SH-SY5Y (cell line): ENCODE data around the gene COG2.

Experiments used
- GATA2 ChIP-seq: IDR thresholded peaks from 2 replicates; pipeline ENCODE4 v1.6.1; 2011; ENCODE audit warnings: mild to moderate bottlenecking, low read depth, low read length
- GATA3 ChIP-seq: IDR thresholded peaks from 2 replicates; pipeline ENCODE4 v1.6.1; 2011; ENCODE audit warnings: low read depth, mild to moderate bottlenecking, low read length, moderate library complexity

DNA sequence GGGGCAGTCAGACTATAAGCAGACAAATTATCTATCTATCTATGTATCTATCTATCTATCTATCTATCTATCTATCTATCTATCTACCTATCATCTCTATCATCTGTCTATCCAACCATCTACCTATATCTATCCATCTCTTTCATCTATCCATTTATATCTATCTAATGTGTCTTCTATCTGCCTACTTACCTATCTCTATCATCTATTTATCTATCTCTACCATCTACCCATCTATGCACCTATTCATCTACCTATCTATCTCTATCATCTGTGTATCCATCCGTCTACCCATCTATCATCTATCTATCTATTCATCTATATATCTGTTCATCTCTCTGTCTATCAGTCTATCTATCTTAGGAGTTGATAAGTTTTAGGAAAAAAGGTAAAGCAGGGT is 10.8 kb upstream of the COG2 start:
- TF ChIP-seq GATA3 = no peak
- TF ChIP-seq GATA2 = no peak
